HG03460 (cell line): ENCODE data around the gene ACTN4.

Experiments used
- ATAC-seq: cut with Tn5 transposase; IDR thresholded peaks from one replicate; pipeline ENCODE4 v1.9.1; 2021; ENCODE audit not compliant: unreplicated experiment

The ACTN4 gene

GRCh38 chr19:38708413-38709024 lies 61.1 kb downstream of the ACTN4 start:
- no peak for ATAC-seq

- ATAC-seq = no peak
These were observed 61.7 kb downstream of the ACTN4 start for GRCh38 chr19:38709119-38709518.

DNA sequence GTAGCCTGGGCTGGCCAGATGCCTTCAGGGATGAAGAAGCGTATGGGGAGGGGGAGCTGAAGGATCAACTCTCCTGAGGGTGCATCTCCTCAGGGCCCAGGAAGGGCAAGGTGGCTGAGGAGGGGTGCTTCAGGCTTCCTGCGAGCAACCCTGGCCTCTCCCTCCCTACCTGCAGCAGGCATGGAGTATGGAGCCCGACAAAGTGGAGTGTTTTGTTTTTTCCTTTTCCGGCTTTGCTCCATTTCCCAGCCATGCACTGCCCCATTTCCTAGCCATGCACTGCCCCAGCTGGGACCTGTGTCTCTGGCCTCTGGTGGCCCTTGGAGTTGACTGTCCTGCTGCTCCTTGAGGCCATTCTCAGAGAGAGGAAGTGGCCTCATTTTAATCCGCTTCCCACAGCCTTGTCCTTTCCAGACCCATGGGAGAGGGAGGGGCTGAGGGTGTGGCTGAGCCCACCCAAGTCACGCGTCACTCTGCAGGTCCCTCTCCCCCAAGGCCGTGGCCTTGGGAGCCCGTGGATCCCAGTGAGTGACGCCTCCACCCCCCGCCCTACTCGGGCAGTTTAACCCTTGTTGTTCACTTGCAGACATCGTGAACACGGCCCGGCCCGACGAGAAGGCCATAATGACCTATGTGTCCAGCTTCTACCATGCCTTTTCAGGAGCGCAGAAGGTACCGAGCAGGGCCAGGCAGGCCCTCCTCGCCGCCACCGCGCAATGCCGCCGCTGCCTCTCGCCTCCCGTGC lies 62.4 kb downstream of the ACTN4 start:
- no peak for ATAC-seq

DNA sequence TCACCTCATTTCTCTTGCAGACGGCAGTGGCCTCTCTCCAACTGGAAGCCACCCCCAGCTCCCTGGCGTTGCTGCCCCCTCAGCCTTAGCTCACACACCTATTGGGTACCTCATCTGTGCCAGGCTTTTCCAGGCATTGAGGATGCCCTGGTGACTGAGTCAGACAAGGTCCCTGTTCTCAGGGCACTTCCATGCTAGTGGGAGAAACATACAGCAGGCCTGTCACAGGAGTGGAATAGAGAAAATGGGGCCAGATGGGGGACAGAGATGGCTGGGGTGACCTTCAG lies 62.9 kb downstream of the ACTN4 start:
- no peak for ATAC-seq

DNA sequence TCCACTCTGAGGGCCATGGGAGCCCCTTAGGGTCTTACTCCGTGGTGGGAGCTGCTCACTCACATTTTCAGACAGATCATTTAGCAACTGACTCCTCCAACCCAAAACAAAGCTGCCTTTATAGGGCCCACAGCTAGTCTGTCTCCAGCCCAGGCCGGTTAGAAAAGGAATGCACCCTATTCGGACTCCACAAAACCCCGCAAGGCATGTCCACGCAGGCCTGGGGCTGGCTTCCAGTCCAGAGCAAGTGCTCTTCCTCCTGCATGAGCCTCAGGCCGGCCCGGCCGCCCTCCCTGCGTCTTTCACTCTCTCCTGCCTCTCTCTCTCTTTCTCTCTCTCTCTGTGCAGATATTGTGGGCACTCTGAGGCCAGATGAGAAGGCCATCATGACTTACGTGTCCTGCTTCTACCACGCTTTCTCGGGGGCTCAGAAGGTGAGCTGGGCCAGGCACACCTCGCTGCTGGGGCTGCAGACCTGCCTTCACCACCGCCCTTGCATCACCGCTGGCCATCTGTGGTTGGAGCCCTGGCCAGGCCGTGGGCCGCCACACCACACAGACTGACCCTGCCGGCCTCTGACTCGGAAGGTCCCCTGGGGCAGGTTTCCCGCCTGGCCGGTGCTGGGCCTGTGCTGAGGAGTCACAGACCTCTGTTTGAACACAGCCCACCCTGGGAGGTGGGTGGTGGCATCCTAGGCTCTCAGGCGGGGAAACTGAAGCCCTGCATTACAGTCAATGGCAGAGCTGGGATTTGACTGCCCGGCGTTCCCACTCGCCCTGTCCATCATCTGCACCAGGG lies 63.7 kb downstream of the ACTN4 start:
- ATAC-seq = no peak

DNA sequence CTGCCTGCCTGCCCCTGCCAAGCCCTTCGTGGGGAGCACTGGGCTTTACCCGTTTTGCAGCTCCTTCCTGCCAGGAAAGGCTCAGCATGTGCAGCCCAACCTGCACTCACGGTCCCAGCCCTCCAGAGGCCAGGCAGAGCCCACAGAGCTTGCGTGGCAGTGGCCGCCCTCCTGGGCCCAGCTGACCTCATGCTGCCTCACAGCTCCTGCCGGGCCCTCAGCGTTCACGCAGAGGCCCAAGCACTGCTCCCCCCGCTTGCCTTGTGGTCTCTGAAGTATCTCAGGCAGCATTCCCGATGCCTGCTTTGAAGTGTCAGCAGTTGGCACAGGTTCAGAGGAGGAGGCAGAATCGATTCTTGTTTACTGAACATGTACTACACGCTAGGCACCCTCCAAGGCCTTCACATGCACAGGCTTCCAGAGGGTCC lies 64.3 kb downstream of the ACTN4 start:
- ATAC-seq = no peak

GRCh38 chr19:38712161-38712748 lies 64.8 kb downstream of the ACTN4 start:
- no peak for ATAC-seq

DNA sequence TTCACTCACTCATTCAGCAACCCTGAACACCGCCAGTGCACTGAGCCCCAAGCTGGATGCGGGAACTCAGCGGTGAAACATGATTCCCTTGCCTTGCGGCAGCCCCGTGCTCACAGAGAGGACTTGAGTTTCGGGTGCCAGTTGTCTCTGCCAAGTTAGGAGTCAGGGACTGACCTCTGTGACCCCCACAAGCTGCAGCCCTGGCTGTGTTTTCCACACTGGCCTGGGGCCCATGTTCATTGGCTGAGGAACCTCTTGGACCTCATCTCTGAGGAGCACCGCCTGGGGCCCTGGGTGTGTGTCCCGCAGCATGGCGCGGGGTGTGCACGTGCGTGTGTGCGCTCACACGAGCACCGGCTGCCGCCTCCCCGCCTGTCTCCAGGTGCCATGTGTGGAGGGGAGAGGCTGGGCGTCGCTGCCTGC lies 65.8 kb downstream of the ACTN4 start:
- no peak for ATAC-seq

- no peak for ATAC-seq
These were observed 66.4 kb downstream of the ACTN4 start for GRCh38 chr19:38713865-38714264.

- no peak for ATAC-seq
These were observed 66.9 kb downstream of the ACTN4 start for GRCh38 chr19:38714354-38714778.

DNA sequence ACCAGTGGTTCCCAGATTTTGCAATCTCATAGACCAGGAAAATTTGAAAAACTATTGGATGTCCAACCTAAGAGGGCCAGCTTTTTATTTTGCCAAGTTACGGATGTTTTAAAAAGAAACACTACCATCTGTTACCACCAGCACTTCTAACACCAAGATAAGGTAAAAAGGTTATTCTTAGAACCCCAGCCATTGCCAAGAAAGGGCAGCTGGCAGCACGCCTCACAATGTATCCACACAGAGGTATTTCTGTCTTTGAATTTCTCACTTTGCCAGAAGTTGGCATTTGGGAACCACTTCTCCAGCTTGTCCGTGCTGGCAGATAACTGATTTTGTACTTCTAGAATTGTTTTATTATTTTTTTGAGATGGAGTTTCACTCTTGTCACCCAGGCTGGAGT lies 68.1 kb downstream of the ACTN4 start:
- no peak for ATAC-seq

DNA sequence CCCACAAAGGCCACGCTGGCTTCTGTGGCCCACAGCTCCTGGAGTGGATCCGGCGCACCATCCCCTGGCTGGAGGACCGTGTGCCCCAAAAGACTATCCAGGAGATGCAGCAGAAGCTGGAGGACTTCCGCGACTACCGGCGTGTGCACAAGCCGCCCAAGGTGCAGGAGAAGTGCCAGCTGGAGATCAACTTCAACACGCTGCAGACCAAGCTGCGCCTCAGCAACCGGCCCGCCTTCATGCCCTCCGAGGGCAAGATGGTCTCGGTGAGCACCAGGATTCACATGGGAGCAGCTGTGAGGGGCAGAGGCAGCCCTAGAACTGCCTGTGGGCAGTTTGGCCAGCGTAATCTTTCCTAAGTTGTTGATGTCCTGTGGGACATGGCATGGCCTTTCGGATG lies 69.6 kb downstream of the ACTN4 start:
- ATAC-seq = no peak

GRCh38 chr19:38717855-38718254 lies 70.4 kb downstream of the ACTN4 start:
- ATAC-seq = no peak

DNA sequence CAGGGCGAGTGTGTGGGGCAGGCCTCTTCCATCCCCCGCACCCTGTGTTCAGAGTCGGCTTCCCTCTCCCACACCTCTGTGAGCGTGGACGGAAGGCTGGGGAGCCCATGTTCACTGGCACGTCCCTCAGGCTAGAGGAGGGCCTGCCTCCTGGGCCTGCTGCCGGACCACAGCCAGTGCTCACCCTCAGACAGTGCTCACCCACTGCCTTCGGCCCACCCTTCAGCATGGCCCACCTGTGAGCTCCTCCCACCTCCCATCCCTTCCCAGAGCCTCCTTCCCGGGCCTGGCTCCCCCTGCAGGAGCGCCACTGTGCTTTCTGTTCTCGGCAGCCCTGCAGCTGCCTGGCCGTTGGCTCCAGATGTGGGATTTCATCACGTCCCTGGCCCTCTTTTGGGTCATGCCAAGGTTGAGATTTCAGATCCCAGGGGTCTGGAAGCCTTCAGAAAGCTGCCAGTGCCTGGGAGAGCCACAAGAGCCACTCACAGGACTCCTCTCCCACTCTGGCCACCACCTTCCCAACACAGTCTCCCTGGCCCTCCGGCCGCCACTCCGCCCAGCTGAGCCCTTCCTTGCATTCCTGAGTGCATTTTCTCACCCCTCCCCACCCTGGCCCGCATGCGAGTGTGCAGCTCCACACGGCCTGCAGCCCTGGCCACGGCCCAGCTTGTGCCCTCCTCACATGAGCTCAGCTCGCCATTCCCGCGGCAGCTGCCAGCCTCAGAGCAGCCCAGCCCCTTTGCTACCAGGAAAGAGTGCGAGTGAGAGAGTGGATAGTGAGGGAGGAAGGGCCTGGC lies 71.5 kb downstream of the ACTN4 start:
- ATAC-seq = no peak

- no peak for ATAC-seq
These were observed 72.5 kb downstream of the ACTN4 start for GRCh38 chr19:38719761-38720558.

DNA sequence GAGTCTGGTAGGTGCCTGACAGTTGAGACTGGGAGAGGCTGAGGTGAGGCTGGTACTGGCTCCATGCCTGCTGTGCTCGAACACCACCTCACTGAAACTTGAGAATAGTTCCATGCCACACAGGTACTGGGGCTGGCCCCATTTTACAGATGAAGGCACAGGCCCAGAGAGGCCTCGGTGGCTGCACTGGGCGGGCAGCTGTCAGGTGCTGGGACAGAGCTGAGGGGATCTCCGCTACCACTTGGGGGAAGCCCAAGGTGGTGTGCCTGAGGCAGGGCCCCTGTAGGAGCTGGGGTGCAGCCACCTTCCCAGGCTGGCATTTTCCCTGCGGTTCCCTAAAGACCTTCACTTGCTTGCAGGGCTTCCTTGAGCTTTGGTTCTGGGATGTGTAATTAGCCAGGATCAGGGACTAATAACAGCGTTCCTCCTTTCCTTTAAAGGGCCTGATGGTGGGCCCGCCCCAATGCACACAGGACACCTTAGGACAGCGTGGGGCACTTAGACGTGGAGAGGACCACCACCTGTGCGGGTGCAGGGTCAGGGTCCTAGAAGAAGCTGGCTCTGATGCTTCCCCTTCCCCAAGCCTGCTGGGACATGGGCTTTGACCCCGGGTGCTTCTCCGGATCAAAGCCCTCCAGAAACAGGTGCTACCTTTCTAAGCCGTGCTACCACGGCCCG lies 73.2 kb downstream of the ACTN4 start:
- ATAC-seq = no peak

- no peak for ATAC-seq
These were observed 74.0 kb downstream of the ACTN4 start for GRCh38 chr19:38721496-38721895.

DNA sequence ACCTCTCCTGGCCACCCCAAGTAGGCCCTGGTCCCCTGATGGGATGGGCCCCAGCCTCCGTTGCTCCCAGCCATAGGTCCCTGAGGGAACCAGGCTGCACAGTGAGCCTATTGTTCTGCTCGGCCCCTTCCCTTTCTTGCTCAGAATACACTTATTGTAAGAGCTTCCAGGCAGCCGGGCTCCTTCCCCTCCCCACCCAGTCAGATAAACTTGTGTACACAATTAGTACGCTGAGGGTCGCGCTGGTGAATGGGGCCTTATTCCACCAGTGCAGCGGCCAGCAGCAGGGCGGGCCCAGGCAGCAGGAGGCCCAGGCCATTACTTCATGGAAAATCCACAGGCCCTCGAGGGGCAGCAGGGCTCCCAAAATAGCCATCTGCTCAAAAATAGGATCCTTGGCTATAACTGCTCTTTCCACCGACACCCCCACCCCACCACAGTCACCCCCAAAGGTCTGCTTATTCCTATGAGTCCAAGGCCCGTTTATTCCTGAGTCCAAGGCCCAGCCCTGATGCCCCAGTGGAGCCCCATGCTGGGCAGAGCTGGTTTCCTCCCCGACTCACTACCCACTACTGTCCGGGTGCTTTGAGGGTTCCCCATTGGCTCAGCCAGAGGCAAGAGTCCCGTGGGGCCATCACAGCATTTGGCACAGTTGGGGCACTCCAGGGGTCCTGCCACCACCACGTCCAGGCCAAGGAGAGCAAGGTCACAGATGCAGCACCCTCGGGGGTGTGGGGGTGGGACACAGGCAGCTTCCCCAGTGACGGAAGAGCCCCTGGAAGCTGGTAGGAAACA lies 74.7 kb downstream of the ACTN4 start:
- no peak for ATAC-seq
